ENCODE measurements around the gene LOXL1. TPM values are rescaled to one million over a fixed set of nuclear protein-coding genes. Genes with fewer than 3 reads are reported as not detected.

Gene LOXL1
- total and polyA plus RNA-seq, 2 of the 4 experiments (the other 2 are of a cell fraction): 148 to 332 TPM

GRCh38 chr15:73950831-73951561 is 24.7 kb downstream of the LOXL1 start (continued):
- TF ChIP-seq RAD21 (IDR thresholded peaks at IDR 0.05; ENCODE audit: low read length) (peak; percentile 90), BHLHE40 (IDR thresholded peaks at IDR 0.05; ENCODE audit: low read depth, low read length) (peak; percentile 81), MAFK (IDR thresholded peaks at IDR 0.05; ENCODE audit: low read depth, low read length) (no peak), POLR2A (IDR thresholded peaks at IDR 0.05; ENCODE audit: low read depth, low read length) (no peak)

- Histone ChIP-seq H2BK5ac (ENCODE audit: low read depth, low read length, poor library complexity, severe bottlenecking) (peak overlapping the region; percentile 70), H3K4me2 (ENCODE audit: low read depth, low read length) (no peak overlapping the region; the same call in 1 of the 2 replicates), H3K14ac (replicated peaks; ENCODE audit: low read depth, low read length) (peak overlapping the region; percentile 71), H3K9ac (ENCODE audit: low read depth, low read length) (peak overlapping the region; percentile 42), H3K27me3 (ENCODE audit: control insufficient read depth, insufficient read depth, low read length) (no peaks in the 10 kb centered on the region), H4K8ac (ENCODE audit: low read depth in 2 of 2, low read length in 2 of 2) (peak overlapping the region; percentile 60 to 88), H2AFZ (replicated peaks; ENCODE audit: low read length, poor library complexity) (peak overlapping the region; percentile 3), H2BK20ac (ENCODE audit: low read depth, low read length) (peak overlapping the region; percentile 57), H3K4me3 (ENCODE audit: insufficient read depth, low read depth, low read length) (no peak overlapping the region), H3K18ac (ENCODE audit: low read depth, low read length) (peak overlapping the region; percentile 46), H4K91ac (ENCODE audit: insufficient read depth, low read depth, low read length) (peak overlapping the region; percentile 46), H3K23ac (ENCODE audit: low read depth, low read length) (peak overlapping the region; percentile 63; the same call in 1 of the 2 replicates), H3K79me1 (ENCODE audit: low read depth in 1 of 2, low read length in 2 of 2) (0 out of 4 replicates have a peak, but pooled peaks cover 0 to 3% of the 10 kb centered on the region in 2 experiments), H4K5ac (ENCODE audit: low read depth, low read length) (peak overlapping the region; percentile 19; the same call in 1 of the 2 replicates), H3K9me1 (ENCODE audit: insufficient read depth, low read length) (peaks cover 7% of the 10 kb centered on the region), H2AK5ac (ENCODE audit: low read depth, low read length) (peak overlapping the region; percentile 85), H2AK9ac (replicated peaks; ENCODE audit: low read depth, low read length, poor library complexity) (peak overlapping the region; percentile 59), H4K20me1 (ENCODE audit: insufficient read depth, low read length) (0 out of 2 replicates have a peak, but pooled peaks cover 2% of the 10 kb centered on the region), H3K36me3 (ENCODE audit: control insufficient read depth, insufficient read depth, low read length) (peaks cover 51% of the 10 kb centered on the region), H3K9me3 (ENCODE audit: control insufficient read depth, insufficient read depth, low read length) (no peaks in the 10 kb centered on the region), H3K56ac (ENCODE audit: extremely low read depth, insufficient read depth, low read length) (peak overlapping the region; percentile 5; the same call in 1 of the 2 replicates), H3K4ac (ENCODE audit: low read depth, low read length) (peak overlapping the region; percentile 76), H2BK15ac (ENCODE audit: low read depth, low read length) (peak overlapping the region; percentile 68; the same call in 1 of the 3 replicates), H2BK120ac (ENCODE audit: low read depth, low read length) (peak overlapping the region; percentile 50), H3K4me1 (ENCODE audit: control insufficient read depth, insufficient read depth, low read length) (peaks cover 18% of the 10 kb centered on the region), H3K27ac (ENCODE audit: insufficient read depth, low read length) (peak overlapping the region; percentile 79)
- ChIA-PET POLR2A (ENCODE audit: unreplicated experiment) (interaction anchor here (0.7 to 0.9 kb wide), 3 partner anchors 11 to 482 kb away, joined by 3 to 6 read pairs (median 5); no protein-coding TSS in a partner anchor), CTCF (interaction anchor here (0.7 to 2.1 kb wide), 15 partner anchors 10 to 369 kb away, joined by 3 to 13 read pairs (median 3); no protein-coding TSS in a partner anchor)
- in situ Hi-C loops (cut with MboI; ENCODE audit: low sequenced_read_pairs) (no loop called here), dilution Hi-C loops (cut with HindIII; ENCODE audit: low sequenced_read_pairs, unreplicated experiment) (no loop called here), intact Hi-C loops (cut with micrococcal nuclease) (loop anchor here (1.0 kb wide), 1 partner anchor 13 kb away; no protein-coding TSS in a partner anchor)
- no peak for DNase-seq
- BruUV-seq (replicated peaks): no TSS peak
- WGBS, 2 experiments (ENCODE audit: extremely low coverage in 2 of 2, insufficient read length in 1 of 2): 34% methylated on average over 3 of the region's 13 CpGs; no CpG with 5 or more reads in 1 of the 2 experiments
- no peak for ATAC-seq (ENCODE audit: low read depth)
- no peak for TF ChIP-seq MAZ (IDR thresholded peaks at IDR 0.05; ENCODE audit: borderline replicate concordance, low read depth, low read length)
- TF ChIP-seq FOS (IDR thresholded peaks at IDR 0.05; ENCODE audit: low read depth, low read length): no peak
- TF ChIP-seq, protein P1, sequence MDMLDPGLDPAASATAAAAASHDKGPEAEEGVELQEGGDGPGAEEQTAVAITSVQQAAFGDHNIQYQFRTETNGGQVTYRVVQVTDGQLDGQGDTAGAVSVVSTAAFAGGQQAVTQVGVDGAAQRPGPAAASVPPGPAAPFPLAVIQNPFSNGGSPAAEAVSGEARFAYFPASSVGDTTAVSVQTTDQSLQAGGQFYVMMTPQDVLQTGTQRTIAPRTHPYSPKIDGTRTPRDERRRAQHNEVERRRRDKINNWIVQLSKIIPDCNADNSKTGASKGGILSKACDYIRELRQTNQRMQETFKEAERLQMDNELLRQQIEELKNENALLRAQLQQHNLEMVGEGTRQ (IDR thresholded peaks at IDR 0.05; ENCODE audit: low read depth, low read length): no peak
- TF ChIP-seq CHD1 (IDR thresholded peaks at IDR 0.05; ENCODE audit: low read depth, low read length): no peak
- no peak for TF ChIP-seq CEBPB (IDR thresholded peaks at IDR 0.05; ENCODE audit: low read depth, low read length)
- no peak for TF ChIP-seq SMC3 (IDR thresholded peaks at IDR 0.05; ENCODE audit: low read depth, low read length)
- no peak for TF ChIP-seq BHLHE40 (IDR thresholded peaks at IDR 0.05; ENCODE audit: low read depth, low read length)
- TF ChIP-seq RCOR1 (IDR thresholded peaks at IDR 0.05; ENCODE audit: insufficient replicate concordance, low read length): no peak
- TF ChIP-seq RFX5 (IDR thresholded peaks at IDR 0.05; ENCODE audit: low read depth, low read length): no peak
- TF ChIP-seq RAD21 (IDR thresholded peaks at IDR 0.05; ENCODE audit: low read length): no peak
- TF ChIP-seq MXI1 (IDR thresholded peaks at IDR 0.05; ENCODE audit: borderline replicate concordance, low read depth, low read length): no peak
- no peak for TF ChIP-seq ELK1 (IDR thresholded peaks at IDR 0.05; ENCODE audit: borderline replicate concordance, low read depth, low read length)
Observed at GRCh38 chr15:73951601-73952000, 25.3 kb downstream of the LOXL1 start.
